ENCODE results near the gene GNAI2.

GRCh38 chr3:50194903-50195500 is 41.0 kb upstream of the GNAI2 start:
- TF ChIP-seq, protein P1, sequence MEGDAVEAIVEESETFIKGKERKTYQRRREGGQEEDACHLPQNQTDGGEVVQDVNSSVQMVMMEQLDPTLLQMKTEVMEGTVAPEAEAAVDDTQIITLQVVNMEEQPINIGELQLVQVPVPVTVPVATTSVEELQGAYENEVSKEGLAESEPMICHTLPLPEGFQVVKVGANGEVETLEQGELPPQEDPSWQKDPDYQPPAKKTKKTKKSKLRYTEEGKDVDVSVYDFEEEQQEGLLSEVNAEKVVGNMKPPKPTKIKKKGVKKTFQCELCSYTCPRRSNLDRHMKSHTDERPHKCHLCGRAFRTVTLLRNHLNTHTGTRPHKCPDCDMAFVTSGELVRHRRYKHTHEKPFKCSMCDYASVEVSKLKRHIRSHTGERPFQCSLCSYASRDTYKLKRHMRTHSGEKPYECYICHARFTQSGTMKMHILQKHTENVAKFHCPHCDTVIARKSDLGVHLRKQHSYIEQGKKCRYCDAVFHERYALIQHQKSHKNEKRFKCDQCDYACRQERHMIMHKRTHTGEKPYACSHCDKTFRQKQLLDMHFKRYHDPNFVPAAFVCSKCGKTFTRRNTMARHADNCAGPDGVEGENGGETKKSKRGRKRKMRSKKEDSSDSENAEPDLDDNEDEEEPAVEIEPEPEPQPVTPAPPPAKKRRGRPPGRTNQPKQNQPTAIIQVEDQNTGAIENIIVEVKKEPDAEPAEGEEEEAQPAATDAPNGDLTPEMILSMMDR (conservative IDR thresholded peaks at IDR 0.05) = no peak
- no peak for TF ChIP-seq EZH2 (IDR thresholded peaks at IDR 0.05; ENCODE audit: low read depth)

Measured in PC-9 (cell line).